IMR-90 (cell line): ENCODE measurements around the gene SRPRA. TPM values are rescaled to one million over a fixed set of nuclear protein-coding genes. Genes with fewer than 3 reads are reported as not detected.

Source experiments
- ATAC-seq: fragments of 200-7000 bp; cut with Tn5 transposase; 2 replicates; pipeline ENCODE4 v1.9.1; 2020; ENCODE audit warnings: low read depth, mild to moderate bottlenecking, moderate library complexity
- BruUV-seq: library from RNA; stranded (reverse); fragments of 400-500 nt; replicated peaks from 2 replicates; lab custom pipeline; 2021; lab: Mats Ljungman, UMichigan
- CTCF ChIA-PET: fragments of 300-600 bp; formaldehyde crosslinking; extraction: SDS; loops from one replicate; lab custom pipeline; 2021; ENCODE audit warnings: antibody characterized with exemption; lab: Yijun Ruan, JAX
- POLR2A ChIA-PET: fragments of 300-600 bp; sonication (Branson Sonifier 250); formaldehyde crosslinking; loops from one replicate; lab custom pipeline; 2022; ENCODE audit warnings: antibody characterized with exemption; ENCODE audit not compliant: unreplicated experiment; lab: Charles Lee
- DNase-seq: peaks from one replicate; pipeline ENCODE4 v3.0.0; 2013
- H2AFZ ChIP-seq: replicated peaks from 2 replicates; pipeline ENCODE3; 2013; ENCODE audit warnings: low read length, mild to moderate bottlenecking; ENCODE audit not compliant: poor library complexity
- H2AK5ac ChIP-seq: 2 replicates; pipeline ENCODE4 v1.6.1; 2013; ENCODE audit warnings: low read depth, low read length, inconsistent platforms
- H2AK9ac ChIP-seq: replicated peaks from 2 replicates; pipeline ENCODE3; 2013; ENCODE audit warnings: mild to moderate bottlenecking, low read depth, low read length, moderate library complexity; ENCODE audit not compliant: poor library complexity
- H2BK120ac ChIP-seq: 2 replicates; pipeline ENCODE4 v1.6.1; 2013; ENCODE audit warnings: low read depth, low read length, inconsistent platforms
- H2BK15ac ChIP-seq: 3 replicates; pipeline ENCODE4 v1.6.1; 2013; ENCODE audit warnings: low read depth, low read length, inconsistent platforms
- H2BK20ac ChIP-seq: 2 replicates; pipeline ENCODE4 v1.6.1; 2013; ENCODE audit warnings: low read depth, mild to moderate bottlenecking, inconsistent platforms, low read length, moderate library complexity
- H2BK5ac ChIP-seq: 2 replicates; pipeline ENCODE4 v1.6.1; 2013; ENCODE audit warnings: mild to moderate bottlenecking, low read depth, low read length, inconsistent platforms; ENCODE audit not compliant: poor library complexity, severe bottlenecking
- H3K14ac ChIP-seq: replicated peaks from 2 replicates; pipeline ENCODE4 v1.6.1; 2013; ENCODE audit warnings: low read depth, low read length, inconsistent platforms
- H3K18ac ChIP-seq: 2 replicates; pipeline ENCODE4 v1.6.1; 2013; ENCODE audit warnings: low read depth, low read length, control low read depth
- H3K23ac ChIP-seq: 2 replicates; pipeline ENCODE4 v1.6.1; 2013; ENCODE audit warnings: low read depth, low read length, inconsistent platforms
- H3K27ac ChIP-seq: 2 replicates; pipeline ENCODE4 v1.5.1; 2013; ENCODE audit warnings: mild to moderate bottlenecking, control low read depth, low read length; ENCODE audit not compliant: insufficient read depth
- H3K27me3 ChIP-seq: 2 replicates; pipeline ENCODE4 v1.6.1; 2013; ENCODE audit warnings: low read length; ENCODE audit not compliant: control insufficient read depth, insufficient read depth
- H3K36me3 ChIP-seq: 2 replicates; pipeline ENCODE4 v1.6.1; 2013; ENCODE audit warnings: low read length, mixed read lengths; ENCODE audit not compliant: control insufficient read depth, insufficient read depth
- H3K4ac ChIP-seq: 2 replicates; pipeline ENCODE4 v1.6.1; 2013; ENCODE audit warnings: low read depth, low read length, inconsistent platforms
- H3K4me1 ChIP-seq: 2 replicates; pipeline ENCODE4 v1.6.1; 2013; ENCODE audit warnings: low read length, mixed read lengths; ENCODE audit not compliant: control insufficient read depth, insufficient read depth
- H3K4me2 ChIP-seq: 2 replicates; pipeline ENCODE4 v1.6.1; 2013; ENCODE audit warnings: low read depth, mild to moderate bottlenecking, control low read depth, low read length, moderate library complexity
- H3K4me3 ChIP-seq: 2 replicates; pipeline ENCODE4 v1.5.1; 2013; ENCODE audit warnings: low read depth, mild to moderate bottlenecking, control low read depth, low read length, moderate library complexity; ENCODE audit not compliant: insufficient read depth
- H3K56ac ChIP-seq: 2 replicates; pipeline ENCODE4 v1.6.1; 2013; ENCODE audit warnings: low read length, inconsistent platforms; ENCODE audit not compliant: insufficient read depth; ENCODE audit errors: extremely low read depth
- H3K79me1 ChIP-seq, 2 experiments: 2 replicates each; pipeline ENCODE4 v1.6.1; 2013; ENCODE audit warnings: low read length in 2 of 2, inconsistent platforms in 1 of 2, low read depth in 1 of 2
- H3K9ac ChIP-seq: 2 replicates; pipeline ENCODE4 v1.6.1; 2013; ENCODE audit warnings: low read depth, low read length, control low read depth
- H3K9me1 ChIP-seq: 2 replicates; pipeline ENCODE4 v1.6.1; 2013; ENCODE audit warnings: low read length, inconsistent platforms; ENCODE audit not compliant: insufficient read depth
- H3K9me3 ChIP-seq: 2 replicates; pipeline ENCODE4 v1.6.1; 2013; ENCODE audit warnings: low read length; ENCODE audit not compliant: control insufficient read depth, insufficient read depth
- H4K20me1 ChIP-seq: 2 replicates; pipeline ENCODE4 v1.6.1; 2013; ENCODE audit warnings: low read length, inconsistent platforms; ENCODE audit not compliant: insufficient read depth
- H4K5ac ChIP-seq: 2 replicates; pipeline ENCODE4 v1.6.1; 2013; ENCODE audit warnings: mild to moderate bottlenecking, low read depth, low read length, control low read depth
- H4K8ac ChIP-seq, 2 experiments: 2 replicates each; pipeline ENCODE4 v1.6.1; 2013; ENCODE audit warnings: low read depth in 2 of 2, low read length in 2 of 2, control low read depth in 1 of 2, inconsistent platforms in 1 of 2
- H4K91ac ChIP-seq: 2 replicates; pipeline ENCODE4 v1.6.1; 2013; ENCODE audit warnings: low read depth, low read length, inconsistent platforms; ENCODE audit not compliant: insufficient read depth
- BHLHE40 ChIP-seq: fragments of 150-350 bp; IDR thresholded peaks from 2 replicates; pipeline ENCODE4 v1.6.1; 2016; ENCODE audit warnings: mild to moderate bottlenecking, low read depth, low read length
- CEBPB ChIP-seq: IDR thresholded peaks from 2 replicates; pipeline ENCODE4 v1.6.1; 2012; ENCODE audit warnings: low read depth, low read length, improper control_type of control experiment
- CHD1 ChIP-seq: IDR thresholded peaks from 2 replicates; pipeline ENCODE4 v1.6.1; 2012; ENCODE audit warnings: low read depth, low read length, improper control_type of control experiment
- CTCF ChIP-seq: conservative IDR thresholded peaks from 2 replicates; pipeline ENCODE4 v1.5.1; 2012; ENCODE audit warnings: mild to moderate bottlenecking, low read depth, low read length, improper control_type of control experiment
- ELK1 ChIP-seq: fragments of 150-350 bp; IDR thresholded peaks from 2 replicates; pipeline ENCODE4 v1.6.1; 2016; ENCODE audit warnings: low read depth, mild to moderate bottlenecking, low read length, moderate library complexity, borderline replicate concordance
- FOS ChIP-seq: fragments of 150-350 bp; IDR thresholded peaks from 2 replicates; pipeline ENCODE4 v1.6.1; 2016; ENCODE audit warnings: low read depth, low read length
- MAFK ChIP-seq: IDR thresholded peaks from 2 replicates; pipeline ENCODE4 v1.6.1; 2012; ENCODE audit warnings: low read depth, low read length, improper control_type of control experiment
- MAZ ChIP-seq: IDR thresholded peaks from 2 replicates; pipeline ENCODE4 v1.6.1; 2012; ENCODE audit warnings: low read depth, mild to moderate bottlenecking, low read length, improper control_type of control experiment, moderate library complexity, borderline replicate concordance
- MXI1 ChIP-seq: IDR thresholded peaks from 2 replicates; pipeline ENCODE4 v1.6.1; 2012; ENCODE audit warnings: low read depth, mild to moderate bottlenecking, low read length, moderate library complexity, borderline replicate concordance
- NFE2L2 ChIP-seq: fragments of 150-350 bp; IDR thresholded peaks from 2 replicates; pipeline ENCODE4 v1.6.1; 2016; ENCODE audit warnings: low read depth, mild to moderate bottlenecking, low read length
- POLR2A ChIP-seq: IDR thresholded peaks from 2 replicates; pipeline ENCODE4 v1.6.1; 2012; ENCODE audit warnings: mild to moderate bottlenecking, low read depth, low read length
- RAD21 ChIP-seq: IDR thresholded peaks from 2 replicates; pipeline ENCODE4 v1.6.1; 2012; ENCODE audit warnings: low read length, improper control_type of control experiment
- RCOR1 ChIP-seq: IDR thresholded peaks from 2 replicates; pipeline ENCODE4 v1.6.1; 2012; ENCODE audit warnings: mild to moderate bottlenecking, low read length, improper control_type of control experiment; ENCODE audit not compliant: insufficient replicate concordance
- RFX5 ChIP-seq: IDR thresholded peaks from 2 replicates; pipeline ENCODE4 v1.8.0; 2012; ENCODE audit warnings: low read depth, mild to moderate bottlenecking, low read length, moderate library complexity
- SMC3 ChIP-seq: fragments of 150-350 bp; IDR thresholded peaks from 2 replicates; pipeline ENCODE4 v1.6.1; 2016; ENCODE audit warnings: low read depth, mild to moderate bottlenecking, antibody characterized with exemption, low read length, moderate library complexity
- USF2 ChIP-seq: fragments of 150-350 bp; IDR thresholded peaks from 2 replicates; pipeline ENCODE4 v1.6.1; 2017; ENCODE audit warnings: mild to moderate bottlenecking, antibody characterized with exemption, low read length, low read depth
- WGBS, 2 experiments: methylation state at CpG; one replicate each; pipeline versions ENCODE4 v1.1.5 to v1.1.7; 2013; ENCODE audit warnings: missing lambda C conversion rate in 2 of 2; ENCODE audit not compliant: insufficient read length in 1 of 2; ENCODE audit errors: extremely low coverage in 2 of 2; 5-methylcytosine and 5-hydroxymethylcytosine counted together
- dilution Hi-C: fragments of 300-500 bp; cut with HindIII; formaldehyde crosslinking; loops from one replicate; pipeline ENCODE4 v1.14.3; 2018; ENCODE audit warnings: low sequenced_read_pairs; ENCODE audit not compliant: unreplicated experiment
- in situ Hi-C: fragments of 300-500 bp; cut with MboI; formaldehyde crosslinking; loops from 3 replicates; pipeline ENCODE4 v1.14.3; 2019; ENCODE audit warnings: low sequenced_read_pairs, inconsistent platforms, mixed read lengths
- intact Hi-C: fragments of 100-400 bp; cut with micrococcal nuclease; formaldehyde crosslinking; loops from 2 replicates; pipeline ENCODE4 v1.10.0; 2022
- polyA plus RNA-seq, 3 experiments: library from polyadenylated mRNA; depleted of rRNA; stranded (reverse); fragments of >200 nt; gene quantifications; 2 replicates each; pipeline ENCODE4 v1.2.3, GENCODE V29; 2012; ENCODE audit warnings: low replicate concordance in 1 of 3
- total RNA-seq: library from RNA; depleted of rRNA; stranded (reverse); fragments of >200 nt; gene quantifications from 2 replicates; pipeline ENCODE4 v1.2.3, GENCODE V29; 2012

Gene SRPRA
- total and polyA plus RNA-seq, 2 of the 4 experiments (the other 2 are of a cell fraction), result 108 to 131 TPM

GRCh38 chr11:126277780-126278179, 9.1 kb upstream of the SRPRA start:
- ChIA-PET POLR2A (no interaction called here), CTCF (no interaction called here)
- no peak for ATAC-seq

More at GRCh38 chr11:126277780-126278179, 9.1 kb upstream of the SRPRA start:
- peaks cover 35% of the 10 kb centered on the region for H3K36me3 ChIP-seq
- H3K18ac ChIP-seq, result no peak overlapping the region
- H2AK9ac ChIP-seq, result no peak overlapping the region
- DNase-seq, result no peak
- no peak overlapping the region for H3K4me2 ChIP-seq
- H3K27ac ChIP-seq, result no peak overlapping the region
- H2BK20ac ChIP-seq, result no peak overlapping the region
- no peak overlapping the region for H2BK120ac ChIP-seq
- H2AFZ ChIP-seq, result no peak overlapping the region
- H3K23ac ChIP-seq, result no peak overlapping the region
- H3K27me3 ChIP-seq, result no peaks in the 10 kb centered on the region
- H2BK15ac ChIP-seq, result no peak overlapping the region
- no TSS peak for BruUV-seq
- H3K4me1 ChIP-seq, result peaks cover 3% of the 10 kb centered on the region; the same call in 1 of the 2 replicates
- H4K5ac ChIP-seq, result no peak overlapping the region
- H3K9ac ChIP-seq, result no peak overlapping the region
- H4K91ac ChIP-seq, result no peak overlapping the region
- peaks cover 0 to 4% of the 10 kb centered on the region in 2 experiments; a peak in 1 of 4 replicates for H3K79me1 ChIP-seq
- no peak overlapping the region for H2BK5ac ChIP-seq
- intact Hi-C loops (no loop called here), in situ Hi-C loops (no loop called here), dilution Hi-C loops (no loop called here)
- H3K56ac ChIP-seq, result no peak overlapping the region
- H3K14ac ChIP-seq, result no peak overlapping the region
- H3K9me1 ChIP-seq, result no peaks in the 10 kb centered on the region; the same call in 1 of the 2 replicates
- H3K9me3 ChIP-seq, result no peaks in the 10 kb centered on the region
- no peak overlapping the region for H3K4me3 ChIP-seq
- H3K4ac ChIP-seq, result no peak overlapping the region
- H2AK5ac ChIP-seq, result no peak overlapping the region
- TF ChIP-seq RCOR1 (no peak), RAD21 (no peak), MAFK (no peak), MXI1 (no peak), POLR2A (no peak), CHD1 (no peak), RFX5 (no peak), CEBPB (no peak), ELK1 (no peak), BHLHE40 (no peak), FOS (no peak), CTCF (no peak), USF2 (no peak), NFE2L2 (no peak), MAZ (no peak), SMC3 (no peak)
- no peak overlapping the region for H4K8ac ChIP-seq
- H4K20me1 ChIP-seq, result no peaks in the 10 kb centered on the region
- 100% methylated on average over 1 of the region's 4 CpGs; no CpG with 5 or more reads in 1 of the 2 experiments for WGBS, 2 experiments
